Mucosa of rectum (tissue), 2 donors: Measurements from ENCODE around the gene MDGA2.
"Not testable (repeated sequence)": the region's sequence is repeated elsewhere in the genome, so short reads cannot be mapped to it uniquely, and the experiment has no call there.

Experiments
- H3K27ac ChIP-seq, 2 donors: one replicate each; pipeline ENCODE4 v1.7.0; 2013; ENCODE audit warnings: inconsistent platforms in 2 of 2, low read depth in 2 of 2, low read length in 2 of 2
- H3K27me3 ChIP-seq, 2 donors: one replicate each; pipeline ENCODE4 v1.7.0; 2013; ENCODE audit warnings: low read length in 2 of 2; ENCODE audit not compliant: control insufficient read depth in 2 of 2, insufficient read depth in 2 of 2
- H3K36me3 ChIP-seq, 2 donors: one replicate each; pipeline ENCODE4 v1.7.0; 2013; ENCODE audit warnings: low read length in 2 of 2; ENCODE audit not compliant: control insufficient read depth in 2 of 2, insufficient read depth in 2 of 2
- H3K4me1 ChIP-seq, 2 donors: one replicate each; pipeline ENCODE4 v1.7.0; 2013; ENCODE audit warnings: low read length in 2 of 2, mild to moderate bottlenecking in 1 of 2; ENCODE audit not compliant: control insufficient read depth in 2 of 2, insufficient read depth in 2 of 2
- H3K4me3 ChIP-seq, 2 donors: one replicate each; pipeline ENCODE4 v1.7.0; 2013; ENCODE audit warnings: low read length in 2 of 2
- H3K9ac ChIP-seq, 2 donors: one replicate each; pipeline ENCODE4 v1.7.0; 2013; ENCODE audit warnings: low read length in 2 of 2, low read depth in 1 of 2, mild to moderate bottlenecking in 1 of 2
- H3K9me3 ChIP-seq, 2 donors: one replicate each; pipeline ENCODE4 v1.7.0; 2013; ENCODE audit warnings: low read length in 2 of 2; ENCODE audit not compliant: control insufficient read depth in 2 of 2
- donor health status: healthy.
- donor health status: Normal muscosa, but diverticular disease.

The MDGA2 gene

DNA sequence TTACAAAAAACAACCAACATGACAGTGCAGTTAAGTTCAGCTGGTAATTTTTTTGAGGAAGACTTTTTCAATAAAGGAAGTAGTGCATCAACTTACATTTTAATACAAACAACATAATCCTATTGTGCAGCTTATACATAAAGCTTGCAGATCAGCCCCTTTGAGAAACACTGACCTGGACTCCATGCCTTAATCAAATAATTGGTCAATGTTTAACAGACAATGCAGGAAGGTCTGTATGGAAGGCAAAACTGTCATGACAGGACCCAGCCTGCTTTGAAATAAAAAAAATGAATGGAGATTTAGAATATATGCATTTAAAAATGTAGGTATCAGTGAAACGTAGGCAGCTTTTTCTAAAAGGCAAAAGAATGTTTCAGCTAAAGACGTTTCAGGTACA lies 702.1 kb downstream of the MDGA2 start:
- Histone ChIP-seq H3K9me3 (no peaks in the 10 kb centered on the region), H3K36me3 (no peaks in the 10 kb centered on the region), H3K9ac (no peak overlapping the region), H3K27me3 (no peaks in the 10 kb centered on the region), H3K27ac (no peak overlapping the region), H3K4me1 (no peaks in the 10 kb centered on the region), H3K4me3 (no peak overlapping the region)

DNA sequence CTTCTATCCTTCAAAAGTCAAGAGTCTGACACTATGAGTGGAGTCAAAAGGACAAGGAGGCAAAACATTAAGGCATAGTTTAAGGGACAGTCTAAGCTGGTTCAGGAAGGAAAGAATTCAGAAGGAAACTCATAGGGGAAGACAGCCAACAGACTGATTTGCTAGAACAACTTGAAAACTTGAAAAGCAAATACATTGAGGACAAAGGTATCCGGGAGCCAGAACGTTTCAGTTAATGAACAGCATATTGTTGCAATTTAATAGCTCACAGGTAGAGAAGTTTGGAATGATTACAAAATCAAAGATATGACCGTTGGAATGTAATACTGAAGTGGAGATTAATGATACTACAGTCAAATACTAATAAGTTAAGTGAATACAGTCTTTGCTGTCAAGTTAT lies 711.0 kb downstream of the MDGA2 start:
- H3K4me3 ChIP-seq, result no peak overlapping the region
- H3K27me3 ChIP-seq, result no peaks in the 10 kb centered on the region
- no peak overlapping the region for H3K27ac ChIP-seq
- H3K36me3 ChIP-seq, result no peaks in the 10 kb centered on the region
- H3K9me3 ChIP-seq, result no peaks in the 10 kb centered on the region
- H3K9ac ChIP-seq, result no peak overlapping the region
- H3K4me1 ChIP-seq, result no peaks in the 10 kb centered on the region

DNA sequence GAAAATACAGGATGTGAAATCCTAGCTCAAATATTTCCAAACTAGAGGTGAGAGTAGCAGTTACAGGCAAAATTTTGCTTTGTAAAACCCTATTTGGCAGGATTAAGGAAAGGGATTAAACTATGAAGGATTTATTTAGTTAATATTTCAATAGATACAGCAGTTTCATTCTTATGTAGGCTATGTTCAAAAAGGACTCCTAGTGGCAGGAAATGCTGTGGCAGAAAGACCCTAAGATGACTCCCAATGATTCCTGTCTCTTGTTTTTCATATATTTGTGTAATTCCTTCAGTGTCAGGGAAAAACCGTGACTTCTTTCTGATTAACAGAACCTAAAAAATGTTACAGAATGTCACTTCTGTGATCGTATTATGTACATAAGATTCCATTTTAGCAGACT lies 724.3 kb downstream of the MDGA2 start:
- H3K27me3 ChIP-seq, result no peaks in the 10 kb centered on the region
- H3K9ac ChIP-seq, result no peak overlapping the region
- H3K4me1 ChIP-seq, result no peaks in the 10 kb centered on the region
- no peaks in the 10 kb centered on the region for H3K36me3 ChIP-seq
- no peak overlapping the region for H3K27ac ChIP-seq
- H3K9me3 ChIP-seq, result no peaks in the 10 kb centered on the region
- H3K4me3 ChIP-seq, result no peak overlapping the region

DNA sequence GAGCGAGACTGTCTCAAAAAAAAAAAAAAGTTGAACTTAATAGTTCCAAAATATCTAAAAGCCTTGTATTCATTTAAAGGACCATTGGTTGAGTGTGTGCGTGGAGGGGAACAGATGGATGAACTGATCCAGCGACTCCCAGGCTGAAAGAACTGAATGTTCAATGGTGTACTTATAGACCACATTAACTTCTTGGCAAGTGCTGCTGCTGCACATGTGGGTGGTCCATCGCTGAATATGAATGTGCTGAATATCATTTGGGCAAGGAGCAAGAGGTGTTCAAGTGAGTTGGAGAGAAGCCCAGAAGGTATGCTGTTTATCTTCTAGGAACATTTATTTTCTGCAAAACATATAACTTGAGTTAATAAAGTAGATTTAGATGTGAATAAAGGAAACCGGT lies 734.8 kb downstream of the MDGA2 start:
- no peak overlapping the region for H3K27ac ChIP-seq
- no peak overlapping the region for H3K4me3 ChIP-seq

DNA sequence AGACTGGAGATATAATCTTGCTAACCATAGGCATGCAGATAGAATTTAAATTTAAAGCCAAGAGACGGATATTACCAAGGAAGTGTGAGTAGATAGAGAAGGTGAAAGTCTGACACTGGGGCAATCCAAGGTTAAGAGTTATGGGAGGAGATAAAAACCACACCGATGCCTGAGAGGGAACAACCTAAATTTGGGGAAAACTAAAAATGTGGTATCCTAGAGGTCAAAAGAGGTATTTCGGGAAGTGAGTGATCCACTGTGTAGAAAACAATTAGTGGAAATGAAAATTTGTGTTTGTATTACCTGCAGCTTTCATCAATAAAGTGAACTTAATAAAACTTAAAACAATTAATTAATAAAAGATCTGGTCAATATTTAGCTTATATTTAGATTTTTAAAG lies 754.9 kb downstream of the MDGA2 start:
- no peaks in the 10 kb centered on the region for H3K9me3 ChIP-seq
- no peaks in the 10 kb centered on the region for H3K36me3 ChIP-seq
- H3K9ac ChIP-seq, result no peak overlapping the region

More for the DNA sequence above, 734.8 kb downstream of the MDGA2 start:
- Histone ChIP-seq H3K9me3 (peaks cover 0 to 3% of the 10 kb centered on the region in 2 donors), H3K36me3 (no peaks in the 10 kb centered on the region), H3K9ac (no peak overlapping the region), H3K27me3 (no peaks in the 10 kb centered on the region), H3K4me1 (no peaks in the 10 kb centered on the region)

DNA sequence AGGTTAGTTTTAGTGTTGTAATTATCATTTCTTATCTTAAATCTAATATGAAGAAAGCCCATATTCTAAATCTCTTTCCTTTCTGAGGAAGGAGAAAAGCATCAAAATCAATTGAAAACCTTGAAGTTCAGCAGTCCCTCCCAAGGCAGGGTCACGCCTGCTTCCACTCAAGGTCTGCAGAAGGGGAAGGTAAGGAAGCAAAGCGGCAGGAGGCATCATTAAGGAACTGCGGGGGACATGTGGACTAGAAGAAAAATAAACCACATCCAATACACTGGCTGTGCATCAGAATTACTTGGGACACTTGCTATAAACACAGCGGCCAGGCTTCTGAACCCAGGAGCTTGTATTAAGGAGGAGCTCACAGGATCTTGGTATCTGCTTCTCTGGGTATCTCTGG lies 759.9 kb downstream of the MDGA2 start:
- not testable (repeated sequence) for H3K27ac ChIP-seq, H3K9ac ChIP-seq, H3K4me1 ChIP-seq, H3K36me3 ChIP-seq, H3K27me3 ChIP-seq, H3K9me3 ChIP-seq, H3K4me3 ChIP-seq

More for the DNA sequence above, 754.9 kb downstream of the MDGA2 start:
- Histone ChIP-seq H3K27me3 (no peaks in the 10 kb centered on the region), H3K4me3 (no peak overlapping the region), H3K27ac (no peak overlapping the region), H3K4me1 (no peaks in the 10 kb centered on the region)

DNA sequence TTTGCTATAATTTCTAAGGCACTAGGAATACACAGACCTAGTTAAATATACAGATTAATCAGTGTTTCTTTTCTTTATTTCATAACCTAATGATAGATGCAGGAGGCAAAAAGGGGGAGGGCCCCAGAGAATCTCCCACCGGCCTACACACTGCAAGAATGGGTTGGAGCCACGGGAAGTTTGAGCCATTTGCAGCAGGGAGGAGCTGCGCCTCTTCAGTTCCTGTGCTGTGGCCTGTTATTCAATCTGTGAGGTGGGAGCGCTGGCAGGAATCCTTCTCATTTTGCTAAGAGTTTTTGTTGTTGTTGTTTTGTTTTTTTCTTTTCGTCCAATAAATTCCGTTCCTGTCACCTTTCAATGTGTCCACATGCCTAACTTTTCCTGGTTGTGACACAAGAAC lies 772.6 kb downstream of the MDGA2 start:
- H3K27me3 ChIP-seq, result no peaks in the 10 kb centered on the region
- no peak overlapping the region for H3K27ac ChIP-seq
- H3K9me3 ChIP-seq, result no peaks in the 10 kb centered on the region
- H3K4me1 ChIP-seq, result no peaks in the 10 kb centered on the region
- no peak overlapping the region for H3K9ac ChIP-seq
- H3K4me3 ChIP-seq, result no peak overlapping the region
- H3K36me3 ChIP-seq, result no peaks in the 10 kb centered on the region

DNA sequence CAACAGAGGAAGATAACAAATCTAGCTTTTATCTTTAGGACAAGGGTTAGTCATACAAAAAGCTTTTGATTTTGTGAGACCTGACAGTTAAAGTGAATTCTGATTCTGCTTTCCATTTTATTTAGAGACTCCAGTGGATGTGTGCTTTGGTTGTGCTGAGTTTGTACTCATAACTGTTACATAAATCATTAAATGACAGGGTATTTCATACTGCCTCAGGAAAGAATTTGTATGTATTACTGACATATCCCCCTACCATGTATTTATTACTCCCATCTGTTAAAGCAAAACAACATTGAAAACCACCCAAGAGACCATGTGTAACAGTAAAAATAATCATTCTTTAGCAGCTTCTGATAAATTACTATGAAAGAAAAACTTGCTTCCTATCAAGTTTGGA lies 780.9 kb downstream of the MDGA2 start:
- Histone ChIP-seq H3K27ac (no peak overlapping the region), H3K4me3 (no peak overlapping the region), H3K36me3 (no peaks in the 10 kb centered on the region), H3K27me3 (no peaks in the 10 kb centered on the region), H3K4me1 (no peaks in the 10 kb centered on the region), H3K9ac (no peak overlapping the region), H3K9me3 (no peaks in the 10 kb centered on the region)

DNA sequence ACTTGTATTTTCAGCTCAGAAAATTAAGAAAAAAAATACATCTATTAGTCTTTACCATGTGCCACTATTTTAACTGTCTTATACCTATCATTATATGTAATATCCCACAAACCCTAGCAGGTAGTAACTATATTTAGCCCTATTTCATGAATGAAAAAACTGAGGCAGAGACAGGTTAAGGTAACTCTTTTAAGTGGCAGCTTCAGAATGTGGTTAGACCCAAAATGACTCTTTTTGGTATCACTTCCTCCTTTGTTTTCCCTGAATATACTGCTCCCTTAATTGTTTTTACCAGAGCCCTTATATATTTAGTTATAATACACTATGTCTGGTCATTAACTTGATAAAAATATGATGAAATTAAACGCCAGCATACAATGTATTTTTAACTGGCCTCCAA lies 788.3 kb downstream of the MDGA2 start:
- Histone ChIP-seq H3K4me1 (no peaks in the 10 kb centered on the region), H3K27me3 (no peaks in the 10 kb centered on the region), H3K9ac (no peak overlapping the region), H3K36me3 (no peaks in the 10 kb centered on the region), H3K9me3 (no peaks in the 10 kb centered on the region), H3K4me3 (no peak overlapping the region), H3K27ac (no peak overlapping the region)

DNA sequence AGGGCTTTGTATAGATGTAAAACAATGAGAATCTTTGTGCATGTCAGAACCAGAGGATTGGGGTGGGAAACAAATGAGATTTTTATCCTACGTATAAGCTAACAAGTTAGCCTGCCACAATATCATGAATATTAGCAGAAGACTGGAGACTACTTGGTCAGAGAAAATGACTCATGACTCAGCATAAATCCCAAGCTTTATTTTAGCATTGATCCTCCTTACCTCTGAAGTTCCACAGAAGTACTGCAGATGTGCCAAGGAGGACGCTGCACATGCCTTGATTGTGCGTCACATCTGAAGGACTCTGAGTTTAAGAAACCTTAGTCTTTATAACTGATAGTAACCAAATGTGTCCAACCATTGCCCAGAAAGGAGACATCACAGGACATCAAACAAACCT lies 789.8 kb downstream of the MDGA2 start:
- Histone ChIP-seq H3K4me3 (no peak overlapping the region), H3K27ac (no peak overlapping the region), H3K9ac (no peak overlapping the region), H3K27me3 (no peaks in the 10 kb centered on the region), H3K9me3 (no peaks in the 10 kb centered on the region), H3K4me1 (no peaks in the 10 kb centered on the region), H3K36me3 (no peaks in the 10 kb centered on the region)

DNA sequence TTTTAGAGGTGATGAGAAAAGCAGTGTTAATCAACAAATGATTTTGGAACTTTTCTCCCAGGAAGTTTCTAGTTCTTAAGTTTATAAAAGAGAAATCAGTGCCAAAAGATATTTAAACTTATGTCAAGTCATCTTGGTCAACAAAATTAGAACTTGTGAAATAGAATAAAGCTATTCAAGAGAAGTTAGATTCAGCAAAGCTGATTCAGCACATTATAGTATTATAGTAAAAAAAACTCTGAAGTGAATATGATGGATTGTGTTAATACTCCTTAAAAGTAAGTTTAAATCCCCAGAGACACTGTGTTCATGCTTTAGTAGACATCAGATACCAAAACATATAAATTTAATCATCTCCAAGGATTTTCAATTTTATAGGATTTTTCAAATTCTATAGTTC lies 813.7 kb downstream of the MDGA2 start:
- H3K4me3 ChIP-seq, result no peak overlapping the region
- H3K27ac ChIP-seq, result no peak overlapping the region
- H3K9me3 ChIP-seq, result no peaks in the 10 kb centered on the region
- H3K9ac ChIP-seq, result no peak overlapping the region
- H3K27me3 ChIP-seq, result no peaks in the 10 kb centered on the region
- no peaks in the 10 kb centered on the region for H3K4me1 ChIP-seq
- H3K36me3 ChIP-seq, result no peaks in the 10 kb centered on the region
